ENCODE measurements around the gene SGK1.

GRCh38 chr6:134122775-134123174 is 195.1 kb downstream of the SGK1 start:
- TF ChIP-seq, protein P1, sequence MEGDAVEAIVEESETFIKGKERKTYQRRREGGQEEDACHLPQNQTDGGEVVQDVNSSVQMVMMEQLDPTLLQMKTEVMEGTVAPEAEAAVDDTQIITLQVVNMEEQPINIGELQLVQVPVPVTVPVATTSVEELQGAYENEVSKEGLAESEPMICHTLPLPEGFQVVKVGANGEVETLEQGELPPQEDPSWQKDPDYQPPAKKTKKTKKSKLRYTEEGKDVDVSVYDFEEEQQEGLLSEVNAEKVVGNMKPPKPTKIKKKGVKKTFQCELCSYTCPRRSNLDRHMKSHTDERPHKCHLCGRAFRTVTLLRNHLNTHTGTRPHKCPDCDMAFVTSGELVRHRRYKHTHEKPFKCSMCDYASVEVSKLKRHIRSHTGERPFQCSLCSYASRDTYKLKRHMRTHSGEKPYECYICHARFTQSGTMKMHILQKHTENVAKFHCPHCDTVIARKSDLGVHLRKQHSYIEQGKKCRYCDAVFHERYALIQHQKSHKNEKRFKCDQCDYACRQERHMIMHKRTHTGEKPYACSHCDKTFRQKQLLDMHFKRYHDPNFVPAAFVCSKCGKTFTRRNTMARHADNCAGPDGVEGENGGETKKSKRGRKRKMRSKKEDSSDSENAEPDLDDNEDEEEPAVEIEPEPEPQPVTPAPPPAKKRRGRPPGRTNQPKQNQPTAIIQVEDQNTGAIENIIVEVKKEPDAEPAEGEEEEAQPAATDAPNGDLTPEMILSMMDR (IDR thresholded peaks at IDR 0.05; ENCODE audit: poor library complexity), result no peak
- no peak for TF ChIP-seq EZH2phosphoT487 (IDR thresholded peaks at IDR 0.05; ENCODE audit: low read depth, severe bottlenecking, unreplicated experiment)

Measured in hepatocyte (in vitro differentiated cells).